MCF 10A (cell line): ENCODE data around the gene NCOA6. TPM values are rescaled to one million over a fixed set of nuclear protein-coding genes. Genes with fewer than 3 reads are reported as not detected.

ENCODE experiments used
- BruUV-seq: library from RNA; stranded (reverse); fragments of 400-500 nt; replicated peaks from 2 replicates; lab custom pipeline; 2021; lab: Mats Ljungman, UMichigan
- CTCF ChIA-PET: fragments of 300-600 bp; sonication (Branson Sonifier 250); formaldehyde crosslinking; extraction: SDS; loops from one replicate; lab custom pipeline; 2021; ENCODE audit warnings: antibody characterized with exemption, inconsistent platforms; lab: Yijun Ruan, JAX
- POLR2A ChIA-PET: fragments of 300-600, 350-650 bp; sonication (Branson Sonifier 250); formaldehyde crosslinking; extraction: SDS; loops from one replicate; lab custom pipeline; 2020; ENCODE audit warnings: antibody characterized with exemption, inconsistent platforms; lab: Yijun Ruan, JAX
- DNase-seq: peaks from one replicate; pipeline ENCODE4 v3.0.0-alpha.2; 2018; ENCODE audit not compliant: unreplicated experiment
- H3K27ac Mint-ChIP-seq: one replicate; pipeline ENCODE4 v1.8.0; 2022; ENCODE audit warnings: mild to moderate bottlenecking, low read depth, mixed read lengths; ENCODE audit not compliant: unreplicated experiment
- H3K27me3 Mint-ChIP-seq: one replicate; pipeline ENCODE4 v1.8.0; 2022; ENCODE audit warnings: mixed read lengths; ENCODE audit not compliant: insufficient read depth, unreplicated experiment
- H3K36me3 Mint-ChIP-seq: one replicate; pipeline ENCODE4 v1.8.0; 2022; ENCODE audit warnings: mild to moderate bottlenecking, moderate library complexity, mixed read lengths; ENCODE audit not compliant: insufficient read depth, unreplicated experiment
- H3K4me1 Mint-ChIP-seq: one replicate; pipeline ENCODE4 v1.8.0; 2022; ENCODE audit warnings: mixed read lengths; ENCODE audit not compliant: insufficient read depth, unreplicated experiment
- H3K4me3 Mint-ChIP-seq: one replicate; pipeline ENCODE4 v1.8.0; 2022; ENCODE audit warnings: mild to moderate bottlenecking, moderate library complexity, mixed read lengths; ENCODE audit not compliant: unreplicated experiment
- H3K9me3 Mint-ChIP-seq: one replicate; pipeline ENCODE4 v1.8.0; 2022; ENCODE audit warnings: mixed read lengths; ENCODE audit not compliant: unreplicated experiment
- CTCF ChIP-seq: fragments of 200-600 bp; IDR thresholded peaks from one replicate; pipeline ENCODE4 v1.8.0; 2022; ENCODE audit warnings: antibody characterized with exemption, mild to moderate bottlenecking; ENCODE audit not compliant: unreplicated experiment
- intact Hi-C: fragments of 100-400 bp; cut with micrococcal nuclease; formaldehyde crosslinking; loops from 2 replicates; pipeline ENCODE4 v1.14.1; 2022
- total RNA-seq: library from RNA; stranded (reverse); gene quantifications from 2 replicates; pipeline ENCODE4 v1.2.3, GENCODE V29; 2022

The NCOA6 gene
- total RNA-seq, 1 experiment from 2014 or later: 27.9 TPM

GRCh38 chr20:34747479-34747878 lies 78.0 kb downstream of the NCOA6 start:
- no peak for DNase-seq
- TF ChIP-seq CTCF: no peak
- Mint-ChIP-seq H3K4me1 (no peaks in the 10 kb centered on the region), H3K27me3 (no peaks in the 10 kb centered on the region), H3K9me3 (no peaks in the 10 kb centered on the region), H3K36me3 (peaks cover 91% of the 10 kb centered on the region), H3K4me3 (no peak overlapping the region), H3K27ac (no peak overlapping the region)
- intact Hi-C loops: no loop called here
- no TSS peak for BruUV-seq
- POLR2A ChIA-PET: interaction anchor here (0.6 to 1.5 kb wide), 2 partner anchors 10 to 1753 kb away, joined by 3 to 4 read pairs; no protein-coding TSS in a partner anchor
- CTCF ChIA-PET: interaction anchor here (1.4 to 2.3 kb wide), 2 partner anchors 22 to 34 kb away, joined by 3 to 13 read pairs; no protein-coding TSS in a partner anchor

GRCh38 chr20:34746674-34747073 lies 78.8 kb downstream of the NCOA6 start:
- H3K4me3 Mint-ChIP-seq: no peak overlapping the region
- no peaks in the 10 kb centered on the region for H3K9me3 Mint-ChIP-seq
- peaks cover 90% of the 10 kb centered on the region for H3K36me3 Mint-ChIP-seq
- TF ChIP-seq CTCF: no peak
- H3K4me1 Mint-ChIP-seq: no peaks in the 10 kb centered on the region
- no TSS peak for BruUV-seq
- DNase-seq: no peak
- ChIA-PET CTCF (interaction anchor here (0.9 to 2.3 kb wide), 5 partner anchors 13 to 160 kb away, joined by 3 to 13 read pairs (median 3); no protein-coding TSS in a partner anchor), POLR2A (interaction anchor here (0.7 to 1.5 kb wide), 3 partner anchors 10 to 23 kb away, joined by 3 to 4 read pairs (median 3); no protein-coding TSS in a partner anchor)
- intact Hi-C loops: no loop called here
- no peaks in the 10 kb centered on the region for H3K27me3 Mint-ChIP-seq
- H3K27ac Mint-ChIP-seq: no peak overlapping the region

- no peak for DNase-seq
- POLR2A ChIA-PET: interaction anchor here (1.4 kb wide), 1 partner anchor 14 kb away, joined by 3 read pairs; no protein-coding TSS in a partner anchor
- intact Hi-C loops: no loop called here
- H3K9me3 Mint-ChIP-seq: no peaks in the 10 kb centered on the region
- CTCF ChIA-PET: interaction anchor here (1.2 kb wide), 1 partner anchor 62 kb away, joined by 4 read pairs; no protein-coding TSS in a partner anchor
- no peaks in the 10 kb centered on the region for H3K27me3 Mint-ChIP-seq
- H3K4me1 Mint-ChIP-seq: no peaks in the 10 kb centered on the region
- H3K4me3 Mint-ChIP-seq: no peak overlapping the region
- peaks cover 78% of the 10 kb centered on the region for H3K36me3 Mint-ChIP-seq
- H3K27ac Mint-ChIP-seq: no peak overlapping the region
- no TSS peak for BruUV-seq
- no peak for TF ChIP-seq CTCF
Observed at GRCh38 chr20:34744847-34745246, 80.6 kb downstream of the NCOA6 start.

- Mint-ChIP-seq H3K27me3 (no peaks in the 10 kb centered on the region), H3K27ac (no peak overlapping the region), H3K4me3 (no peak overlapping the region), H3K36me3 (peaks cover 78% of the 10 kb centered on the region), H3K9me3 (no peaks in the 10 kb centered on the region), H3K4me1 (no peaks in the 10 kb centered on the region)
- no TSS peak for BruUV-seq
- intact Hi-C loops: no loop called here
- ChIA-PET POLR2A (interaction anchor here (1.4 kb wide), 1 partner anchor 15 kb away, joined by 3 read pairs; no protein-coding TSS in a partner anchor), CTCF (interaction anchor here (0.6 kb wide), 2 partner anchors 90 to 499 kb away, joined by 3 read pairs; no protein-coding TSS in a partner anchor)
- DNase-seq: no peak
- no peak for TF ChIP-seq CTCF
Observed at GRCh38 chr20:34744340-34744739, 81.1 kb downstream of the NCOA6 start.
